Adipose tissue (tissue), 3 donors: Measurements from ENCODE around the gene KLRK1. TPM values are rescaled to one million over a fixed set of nuclear protein-coding genes. Genes with fewer than 3 reads are reported as not detected.
"Not testable (repeated sequence)": the region's sequence is repeated elsewhere in the genome, so short reads cannot be mapped to it uniquely, and the experiment has no call there.

Experiments used
- H3K27ac ChIP-seq: one replicate; pipeline ENCODE4 v1.5.1; 2013; ENCODE audit warnings: low read depth, low read length
- WGBS, 3 donors: extraction: QIAGEN DNeasy Blood & Tissue Kit; methylation state at CpG; one replicate each; pipeline ENCODE4 v1.1.7; 2013; 5-methylcytosine and 5-hydroxymethylcytosine counted together
- polyA plus RNA-seq, 3 donors: library from polyadenylated mRNA; stranded (reverse); fragments of 200-250 nt; gene quantifications; one replicate each; pipeline ENCODE4 v1.2.3, GENCODE V29; 2013
- donor health status: healthy with polysubstance abuse.
- donor health status: Bipolar disorder and iron deficiency.
- donor health status: healthy.

KLRK1 gene
- polyA plus RNA-seq, 3 donors: 0.84 to 2.0 (median 1.6) TPM

GRCh38 chr12:10393291-10393690 is 3.5 kb upstream of the KLRK1 start:
- 50 to 65% (median 53%) methylated on average over 3 of the region's 3 CpGs for WGBS, 3 donors
- no peak overlapping the region for H3K27ac ChIP-seq

GRCh38 chr12:10392394-10392930 is 2.6 kb upstream of the KLRK1 start:
- H3K27ac ChIP-seq: no peak overlapping the region
- WGBS, 3 donors: 26 to 66% (median 32%) methylated on average over 7 of the region's 7 CpGs

GRCh38 chr12:10390991-10391390 is 1.1 kb upstream of the KLRK1 start:
- H3K27ac ChIP-seq: not testable (repeated sequence)
- 87 to 96% (median 95%) methylated on average over 7 of the region's 7 CpGs for WGBS, 3 donors

GRCh38 chr12:10388624-10389413 is 1.0 kb downstream of the KLRK1 start:
- H3K27ac ChIP-seq: no peak overlapping the region
- WGBS, 3 donors: 73 to 81% (median 81%) methylated on average over 9 of the region's 9 CpGs

DNA sequence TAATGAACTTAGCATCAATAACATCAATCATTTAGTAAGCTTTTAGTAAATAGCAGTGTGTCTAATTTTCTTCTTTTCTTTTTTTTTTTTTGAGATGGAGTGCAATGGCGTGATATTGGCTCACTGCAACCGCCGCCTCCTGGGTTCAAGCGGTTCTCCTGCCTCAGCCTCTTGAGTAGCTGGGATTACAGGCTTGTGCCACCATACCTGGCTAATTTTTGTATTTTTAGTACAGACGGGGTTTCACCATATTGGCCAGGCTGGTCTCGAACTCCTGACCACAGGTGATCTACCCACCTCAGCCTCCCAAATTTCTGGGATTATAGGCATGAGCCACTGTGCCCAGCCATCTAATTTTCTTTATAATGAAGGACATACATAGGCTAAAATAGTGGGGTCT is 2.3 kb downstream of the KLRK1 start:
- not testable (repeated sequence) for H3K27ac ChIP-seq
- WGBS, 3 donors: 90 to 94% (median 93%) methylated on average over 6 of the region's 6 CpGs

DNA sequence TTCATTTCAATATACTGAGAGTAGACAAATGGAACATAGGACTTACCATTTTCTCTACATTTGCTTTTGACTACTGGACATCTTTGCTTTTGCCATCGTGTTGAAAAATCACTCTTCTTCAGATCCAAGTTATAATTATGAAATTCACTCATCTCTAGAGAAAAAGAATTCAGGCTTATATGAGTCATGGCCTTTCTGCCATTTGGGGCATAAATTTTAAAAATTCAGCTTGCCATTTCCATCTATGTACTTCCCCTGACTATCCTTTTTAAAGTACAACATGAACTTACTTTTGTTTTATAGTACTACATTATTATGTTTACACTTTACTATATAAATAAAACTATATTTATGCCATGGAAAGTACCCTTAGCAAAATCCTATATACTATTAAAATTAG is 3.0 kb downstream of the KLRK1 start:
- no peak overlapping the region for H3K27ac ChIP-seq
- 50 to 72% (median 52%) methylated on average over 1 of the region's 1 CpG for WGBS, 3 donors

GRCh38 chr12:10385166-10385613 is 4.7 kb downstream of the KLRK1 start:
- no peak overlapping the region for H3K27ac ChIP-seq
- 62 to 78% (median 63%) methylated on average over 2 of the region's 2 CpGs for WGBS, 3 donors

GRCh38 chr12:10384191-10384590 is 5.7 kb downstream of the KLRK1 start:
- no peak overlapping the region for H3K27ac ChIP-seq
- 86 to 91% (median 90%) methylated on average over 3 of the region's 3 CpGs for WGBS, 3 donors

DNA sequence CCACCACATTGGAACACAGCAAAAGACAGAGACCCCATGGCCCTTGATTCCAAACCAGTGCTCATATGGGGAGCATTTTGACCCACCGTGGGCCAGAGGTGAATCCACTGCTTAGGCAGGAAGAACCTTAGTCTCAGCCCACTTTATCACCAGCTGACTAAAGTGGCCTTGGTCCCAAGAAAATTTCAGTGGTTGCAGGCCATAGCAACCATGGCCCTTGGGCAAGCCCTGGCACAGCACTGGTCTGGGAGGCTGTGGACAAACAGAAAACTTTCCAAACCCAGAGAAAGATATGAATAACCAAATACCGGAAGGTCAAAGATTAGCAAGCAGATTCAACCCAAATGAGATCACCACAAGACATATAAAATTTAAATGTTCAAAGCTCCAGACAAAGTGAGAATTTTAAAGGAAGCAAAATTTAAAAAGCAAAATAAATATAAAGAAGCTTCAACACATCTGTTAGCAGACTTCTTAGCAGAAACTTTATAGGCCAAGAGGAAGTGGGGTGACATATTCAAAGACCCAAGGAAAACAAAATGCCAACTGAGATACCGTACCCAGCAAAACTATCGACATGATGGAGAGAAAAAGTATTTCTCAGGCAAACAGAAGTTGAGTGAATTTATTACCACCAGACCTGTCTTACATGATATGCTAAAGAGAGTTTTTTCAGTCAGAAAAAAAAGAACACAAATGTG is 7.8 kb downstream of the KLRK1 start:
- WGBS, 3 donors: 71 to 89% (median 82%) methylated on average over 4 of the region's 4 CpGs
- H3K27ac ChIP-seq: no peak overlapping the region

DNA sequence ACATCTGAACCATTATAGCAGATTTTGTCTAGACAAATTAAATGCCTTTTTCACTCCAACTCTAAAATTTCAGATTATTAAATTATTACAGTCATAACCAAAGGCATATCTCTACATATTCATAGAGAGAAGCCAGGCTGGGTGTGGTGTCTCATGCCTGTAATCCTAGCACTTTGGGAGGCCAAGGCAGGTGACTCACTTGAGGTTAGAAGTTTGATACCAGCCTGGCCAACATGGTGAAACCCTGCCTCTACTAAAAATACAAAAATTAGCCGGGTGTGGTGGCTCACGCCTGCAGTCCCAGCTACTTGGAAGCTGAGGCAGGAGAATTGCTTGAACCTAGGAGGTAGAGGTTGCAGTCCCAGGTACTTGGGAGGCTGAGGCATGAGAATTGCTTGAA is 11.1 kb downstream of the KLRK1 start:
- 85 to 90% (median 87%) methylated on average over 2 of the region's 2 CpGs for WGBS, 3 donors
- not testable (repeated sequence) for H3K27ac ChIP-seq

DNA sequence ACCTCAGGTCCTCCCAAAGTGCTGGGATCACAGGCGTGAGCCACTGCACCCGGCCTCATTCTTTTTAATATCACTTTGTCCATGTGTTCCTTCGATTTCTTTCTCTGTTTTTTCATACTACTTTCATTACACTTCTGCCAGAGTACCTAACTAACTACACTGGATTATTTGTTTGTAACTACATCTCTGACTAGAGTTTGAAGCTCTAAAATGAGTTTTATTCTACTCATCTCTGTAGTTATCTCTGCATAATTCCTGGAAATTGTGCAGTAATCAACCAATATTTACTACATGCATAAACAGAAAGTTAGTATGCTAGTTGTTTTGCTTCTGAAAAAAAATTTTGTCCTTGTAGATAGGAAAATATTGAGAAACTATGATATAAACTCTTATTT is 15.2 kb downstream of the KLRK1 start:
- 85 to 94% (median 92%) methylated on average over 3 of the region's 3 CpGs for WGBS, 3 donors
- no peak overlapping the region for H3K27ac ChIP-seq

DNA sequence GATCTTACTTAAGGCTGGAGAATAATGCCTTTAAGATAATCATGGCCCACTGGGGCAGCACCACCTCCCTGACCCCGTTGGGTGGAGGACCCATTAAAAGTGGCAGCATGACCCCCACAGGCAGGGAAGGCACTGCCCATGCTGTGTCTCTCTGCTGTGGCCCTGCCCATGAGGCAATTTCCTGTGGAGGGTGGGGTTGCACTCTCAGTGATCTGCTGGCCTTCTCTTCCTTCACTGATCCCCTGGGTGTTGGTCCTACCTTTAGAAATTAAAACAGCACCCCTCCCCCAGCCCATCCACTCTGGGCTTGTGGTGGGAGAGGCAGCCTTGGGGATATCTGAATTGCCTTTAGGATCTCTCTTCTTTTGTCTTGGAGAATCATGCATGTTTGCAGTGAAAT is 17.3 kb downstream of the KLRK1 start:
- H3K27ac ChIP-seq: no peak overlapping the region
- WGBS, 3 donors: 17 to 42% (median 35%) methylated on average over 1 of the region's 1 CpG

DNA sequence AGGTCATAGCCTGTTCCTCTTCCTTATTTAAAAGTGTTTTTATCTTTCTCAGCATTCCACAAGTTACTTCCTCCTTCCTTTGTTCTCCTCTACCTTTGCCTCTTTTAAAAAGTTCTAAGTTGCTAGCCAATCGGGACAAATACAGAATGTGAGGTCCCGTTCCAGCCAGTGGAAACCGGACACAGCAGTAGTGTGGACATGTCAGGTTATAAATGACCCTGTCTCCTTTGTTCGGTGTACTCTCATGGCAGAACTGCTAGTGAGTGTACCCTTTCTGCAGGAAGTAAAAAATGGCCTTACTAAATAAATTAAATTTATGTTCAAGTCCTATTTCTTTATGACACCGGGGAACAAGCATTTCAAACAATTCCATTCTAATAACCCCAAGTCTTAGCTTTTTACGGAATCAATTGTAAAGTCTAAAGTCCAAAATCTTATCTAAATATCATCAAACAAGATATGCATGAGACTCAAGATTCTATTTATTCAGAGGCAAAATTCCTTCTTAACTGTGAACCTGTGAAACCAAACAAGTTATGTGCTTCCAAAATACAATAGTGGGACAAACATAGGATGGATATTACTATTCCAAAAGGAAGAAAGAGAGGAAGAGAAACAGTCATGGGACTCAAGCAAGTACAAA is 17.8 kb downstream of the KLRK1 start:
- 51 to 55% (median 51%) methylated on average over 6 of the region's 6 CpGs for WGBS, 3 donors

DNA sequence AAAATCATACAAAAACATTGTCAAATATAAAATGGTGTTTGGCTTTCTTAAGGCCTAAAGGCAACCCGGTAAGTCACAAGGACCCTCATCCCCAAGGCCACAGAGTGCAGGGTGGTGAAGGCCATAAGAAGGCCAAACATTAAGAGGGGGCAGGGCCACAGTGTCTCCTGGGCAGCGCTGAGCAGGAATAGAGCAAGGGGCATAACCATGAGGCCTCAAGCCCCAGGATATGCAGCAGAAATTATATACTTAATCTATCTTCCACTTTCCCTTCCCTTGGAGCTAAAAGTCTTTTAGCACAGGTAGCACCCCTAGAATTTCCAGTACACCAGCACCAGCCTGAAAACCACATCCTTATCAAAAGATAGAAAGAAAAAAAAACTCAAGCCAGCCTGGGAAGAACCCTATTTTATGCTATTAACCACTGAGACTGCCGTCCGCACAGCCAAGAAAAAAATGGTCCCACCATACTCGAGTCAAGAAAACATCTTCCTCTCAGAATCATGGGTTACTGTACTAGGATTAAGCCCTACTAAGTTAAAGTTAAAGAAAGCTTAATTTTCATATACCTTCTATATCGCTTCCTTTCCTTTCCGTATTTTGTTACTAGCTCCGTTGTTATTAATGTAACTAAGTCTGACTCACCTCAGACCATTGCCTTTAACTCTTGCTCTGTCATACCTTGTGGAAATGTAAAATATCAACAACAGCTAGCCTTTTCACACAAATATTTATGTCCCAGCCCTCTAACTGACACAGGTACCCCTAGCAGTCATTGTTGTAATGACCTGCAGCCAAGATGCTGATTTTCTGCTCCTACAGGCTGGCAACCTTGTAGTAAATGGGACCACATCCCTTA is 20.1 kb downstream of the KLRK1 start:
- no peak overlapping the region for H3K27ac ChIP-seq
- 85 to 95% (median 93%) methylated on average over 8 of the region's 8 CpGs for WGBS, 3 donors

More for the DNA sequence above, 17.8 kb downstream of the KLRK1 start:
- H3K27ac ChIP-seq: not testable (repeated sequence)

DNA sequence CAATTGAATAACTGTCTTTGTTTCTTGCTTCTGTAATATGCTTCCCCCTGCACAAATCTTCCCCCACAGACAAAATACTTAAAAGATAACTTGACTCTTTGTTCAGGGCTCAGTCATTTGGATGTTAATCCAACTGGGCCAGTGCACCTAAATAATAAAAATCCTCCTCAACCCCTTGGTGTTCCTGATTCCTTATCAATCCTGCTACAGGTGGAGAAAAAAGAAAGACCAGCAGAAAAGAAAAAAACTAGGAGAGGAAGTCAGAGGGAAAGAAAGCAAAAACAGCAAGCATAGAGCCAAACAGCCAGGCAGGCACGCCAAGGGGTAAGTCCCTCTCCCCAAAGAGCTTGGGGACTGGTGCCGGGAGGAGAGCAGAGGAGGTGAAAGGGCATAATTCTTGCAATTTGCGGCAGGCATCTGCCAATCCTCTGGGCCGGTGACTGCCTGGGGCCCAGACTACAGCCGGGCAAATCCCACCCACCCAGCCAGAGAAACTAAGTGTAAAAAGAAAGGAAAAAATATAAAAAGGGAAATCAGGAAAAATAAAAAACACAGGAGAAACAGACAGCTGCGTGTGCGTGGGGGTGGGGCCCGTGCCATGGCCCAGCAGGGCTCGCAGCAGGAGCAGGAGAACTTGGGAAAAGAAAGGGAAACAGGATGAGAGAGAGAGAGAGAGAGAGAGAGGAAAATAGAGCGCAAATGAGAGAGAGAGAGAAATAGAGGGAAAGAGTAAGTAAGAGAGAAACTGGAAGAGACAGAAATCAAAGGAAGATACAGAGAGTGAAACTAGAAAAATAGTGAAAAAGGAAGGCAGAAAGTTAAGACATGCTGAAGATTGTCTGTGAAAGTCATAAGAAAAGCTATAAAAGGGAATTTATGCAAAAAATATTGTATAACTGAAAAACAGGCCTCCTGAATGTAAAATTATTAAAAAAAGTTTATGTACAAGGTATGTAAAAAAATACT is 21.4 kb downstream of the KLRK1 start:
- 67 to 90% (median 86%) methylated on average over 10 of the region's 10 CpGs for WGBS, 3 donors
- H3K27ac ChIP-seq: no peak overlapping the region

DNA sequence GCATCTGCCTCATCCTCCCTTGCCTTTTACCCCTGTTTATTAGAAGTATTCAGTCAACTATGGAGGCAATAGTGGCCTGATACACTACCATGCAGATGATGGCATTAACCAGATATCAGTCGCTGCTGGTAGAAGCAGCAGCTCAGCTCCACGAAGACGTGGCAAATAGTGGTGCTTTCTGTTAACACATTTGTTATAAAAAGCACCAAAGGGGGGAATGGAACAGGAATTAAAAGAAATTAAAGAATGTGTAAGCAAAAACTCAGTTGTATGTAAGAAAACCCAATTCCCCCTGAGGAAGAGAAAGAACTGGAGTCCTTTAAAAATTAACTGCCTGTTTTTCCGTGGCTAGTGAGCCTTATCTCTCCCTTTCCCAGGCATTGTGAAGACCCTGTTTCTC is 22.1 kb downstream of the KLRK1 start:
- H3K27ac ChIP-seq: not testable (repeated sequence)
- 72 to 73% (median 72%) methylated on average over 4 of the region's 4 CpGs for WGBS, 3 donors

- H3K27ac ChIP-seq: no peak overlapping the region
Measured at GRCh38 chr12:10366875-10367274, 23.0 kb downstream of the KLRK1 start.
